Mesenchymal stem cell (in vitro differentiated cells and primary cell): ENCODE measurements around the gene NRG3.
"Not testable (repeated sequence)": the region's sequence is repeated elsewhere in the genome, so short reads cannot be mapped to it uniquely, and the experiment has no call there.

Experiments used
- DNase-seq: peaks from one replicate; pipeline ENCODE4 v3.0.0-alpha.2; 2013
- H2AFZ ChIP-seq: one replicate; pipeline ENCODE4 v1.6.1; 2013; ENCODE audit warnings: low read depth, mild to moderate bottlenecking, control low read depth, inconsistent platforms, low read length, moderate library complexity
- H2AK5ac ChIP-seq: 2 replicates; pipeline ENCODE4 v1.6.1; 2013; ENCODE audit warnings: low read length, moderate library complexity, mild to moderate bottlenecking, inconsistent platforms; ENCODE audit not compliant: severe bottlenecking
- H2BK120ac ChIP-seq: one replicate; pipeline ENCODE4 v1.6.1; 2013; ENCODE audit warnings: low read depth, mild to moderate bottlenecking, inconsistent platforms, low read length, moderate library complexity
- H2BK12ac ChIP-seq, 2 experiments: one replicate each; pipeline ENCODE4 v1.6.1; 2013; ENCODE audit warnings: inconsistent platforms in 2 of 2, low read length in 2 of 2, mild to moderate bottlenecking in 2 of 2, moderate library complexity in 2 of 2, control low read depth in 1 of 2
- H2BK15ac ChIP-seq: one replicate; pipeline ENCODE4 v1.6.1; 2013; ENCODE audit warnings: mild to moderate bottlenecking, low read depth, inconsistent platforms; ENCODE audit not compliant: poor library complexity, severe bottlenecking
- H2BK5ac ChIP-seq: 2 replicates; pipeline ENCODE4 v1.6.1; 2013; ENCODE audit warnings: low read depth, mild to moderate bottlenecking, low read length, control low read depth, inconsistent platforms; ENCODE audit not compliant: poor library complexity, severe bottlenecking
- H3K14ac ChIP-seq, 2 experiments: one replicate each; pipeline ENCODE4 v1.6.1; 2013; ENCODE audit warnings: inconsistent platforms in 2 of 2, low read length in 2 of 2, control low read depth in 1 of 2, mild to moderate bottlenecking in 1 of 2, moderate library complexity in 1 of 2
- H3K18ac ChIP-seq, 2 experiments: one replicate each; pipeline ENCODE4 v1.6.1; 2013; ENCODE audit warnings: inconsistent platforms in 2 of 2, low read length in 2 of 2, control low read depth in 1 of 2, low read depth in 1 of 2, mild to moderate bottlenecking in 1 of 2
- H3K23ac ChIP-seq, 2 experiments: one replicate each; pipeline ENCODE4 v1.6.1; 2013; ENCODE audit warnings: inconsistent platforms in 2 of 2, low read length in 2 of 2, mild to moderate bottlenecking in 2 of 2, moderate library complexity in 2 of 2, control low read depth in 1 of 2
- H3K27ac ChIP-seq: 2 replicates; pipeline ENCODE4 v1.5.1; 2013; ENCODE audit warnings: mild to moderate bottlenecking, moderate library complexity, low read length, control low read depth, inconsistent platforms; ENCODE audit not compliant: poor library complexity, severe bottlenecking
- H3K27me3 ChIP-seq, 2 experiments: 2 replicates each; pipeline versions ENCODE4 v1.6.1 to v1.7.0; 2013; ENCODE audit warnings: low read length in 2 of 2, mild to moderate bottlenecking in 2 of 2, moderate library complexity in 2 of 2, control low read depth in 1 of 2, inconsistent platforms in 1 of 2; ENCODE audit not compliant: control insufficient read depth in 1 of 2, insufficient read depth in 1 of 2
- H3K36me3 ChIP-seq, 2 experiments: 2 replicates each; pipeline versions ENCODE4 v1.6.1 to v1.7.0; 2013; ENCODE audit warnings: low read length in 2 of 2, control low read depth in 1 of 2, inconsistent platforms in 1 of 2, low read depth in 1 of 2, mild to moderate bottlenecking in 1 of 2; ENCODE audit not compliant: insufficient read depth in 2 of 2, control insufficient read depth in 1 of 2
- H3K4ac ChIP-seq, 2 experiments: one replicate each; pipeline ENCODE4 v1.6.1; 2013; ENCODE audit warnings: inconsistent platforms in 2 of 2, low read length in 2 of 2, mild to moderate bottlenecking in 2 of 2, moderate library complexity in 2 of 2, control low read depth in 1 of 2, low read depth in 1 of 2
- H3K4me1 ChIP-seq: 2 replicates; pipeline ENCODE4 v1.6.1; 2013; ENCODE audit warnings: low read depth, low read length, control low read depth; ENCODE audit not compliant: control insufficient read depth, insufficient read depth
- H3K4me2 ChIP-seq: 2 replicates; pipeline ENCODE4 v1.6.1; 2013; ENCODE audit warnings: low read length, mild to moderate bottlenecking, inconsistent platforms; ENCODE audit not compliant: poor library complexity, severe bottlenecking
- H3K4me3 ChIP-seq, 2 experiments: 2 replicates each; pipeline versions ENCODE4 v1.5.1 to v1.7.0; 2013; ENCODE audit warnings: low read length in 2 of 2, mild to moderate bottlenecking in 2 of 2, control low read depth in 1 of 2, low read depth in 1 of 2; ENCODE audit not compliant: insufficient read depth in 1 of 2
- H3K79me1 ChIP-seq: replicated peaks from 2 replicates; pipeline ENCODE4 v1.6.1; 2013; ENCODE audit warnings: mild to moderate bottlenecking, control low read depth, low read length, inconsistent platforms; ENCODE audit not compliant: poor library complexity, severe bottlenecking
- H3K9ac ChIP-seq: 2 replicates; pipeline ENCODE4 v1.7.0; 2013; ENCODE audit warnings: mild to moderate bottlenecking, low read length, moderate library complexity
- H3K9me3 ChIP-seq: 2 replicates; pipeline ENCODE4 v1.7.0; 2013; ENCODE audit warnings: mild to moderate bottlenecking, low read length; ENCODE audit not compliant: control insufficient read depth
- H4K8ac ChIP-seq: one replicate; pipeline ENCODE4 v1.6.1; 2013; ENCODE audit warnings: inconsistent platforms, mild to moderate bottlenecking, low read length, moderate library complexity
- H4K91ac ChIP-seq: one replicate; pipeline ENCODE4 v1.6.1; 2013; ENCODE audit warnings: mild to moderate bottlenecking, low read length, inconsistent platforms
- WGBS: methylation state at CpG from one replicate; pipeline ENCODE4 v1.1.7; 2013; ENCODE audit warnings: mixed read lengths; 5-methylcytosine and 5-hydroxymethylcytosine counted together

The NRG3 gene

GRCh38 chr10:82982110-82982608 is 1107.2 kb downstream of the NRG3 start:
- Histone ChIP-seq H3K4ac (no peak overlapping the region), H3K27me3 (no peaks in the 10 kb centered on the region), H3K4me3 (no peak overlapping the region)

DNA sequence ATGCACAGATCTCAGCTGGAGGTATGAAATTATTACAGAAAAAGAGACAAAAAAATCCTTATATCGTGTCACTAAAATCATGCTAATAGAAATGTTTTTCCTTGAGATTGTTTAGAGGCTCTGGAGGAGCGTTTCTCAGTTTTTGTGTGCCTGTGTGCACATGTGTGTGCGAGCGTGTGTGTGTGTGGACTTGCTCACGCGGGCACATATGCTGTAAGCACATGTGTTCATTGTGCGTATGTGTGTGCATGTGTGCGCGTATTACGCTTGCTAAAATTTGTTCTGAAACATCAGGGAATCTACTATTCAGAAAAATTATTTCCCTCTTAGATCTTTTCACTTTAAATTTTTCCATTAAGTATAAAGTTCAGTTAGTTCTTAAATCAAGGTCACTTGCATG is 1111.2 kb downstream of the NRG3 start:
- Histone ChIP-seq H2BK12ac (no peak overlapping the region), H3K79me1 (no peaks in the 10 kb centered on the region), H3K27me3 (no peaks in the 10 kb centered on the region), H3K18ac (no peak overlapping the region), H4K8ac (no peak overlapping the region), H3K36me3 (no peaks in the 10 kb centered on the region), H3K4ac (no peak overlapping the region), H3K9me3 (no peaks in the 10 kb centered on the region), H2BK120ac (no peak overlapping the region), H4K91ac (no peak overlapping the region), H3K23ac (no peak overlapping the region), H3K9ac (no peak overlapping the region), H2BK15ac (no peak overlapping the region), H3K14ac (no peak overlapping the region), H3K27ac (no peak overlapping the region), H3K4me3 (no peak overlapping the region), H2AFZ (no peak overlapping the region), H2BK5ac (no peak overlapping the region), H3K4me2 (no peak overlapping the region), H3K4me1 (peaks cover 2% of the 10 kb centered on the region), H2AK5ac (no peak overlapping the region)
- WGBS = 91% methylated on average over 6 of the region's 10 CpGs
- no peak for DNase-seq

More at GRCh38 chr10:82982110-82982608, 1107.2 kb downstream of the NRG3 start:
- H3K4me1 ChIP-seq = peaks cover 2% of the 10 kb centered on the region
- peak overlapping the region; percentile 67 for H3K9ac ChIP-seq
- H4K91ac ChIP-seq = no peak overlapping the region
- 7% methylated on average over 2 of the region's 5 CpGs for WGBS
- peak overlapping the region; percentile 3 for H2BK5ac ChIP-seq
- H2BK12ac ChIP-seq = no peak overlapping the region
- H2AFZ ChIP-seq = no peak overlapping the region
- H3K18ac ChIP-seq = no peak overlapping the region
- no peaks in the 10 kb centered on the region for H3K9me3 ChIP-seq
- H4K8ac ChIP-seq = no peak overlapping the region
- no peak overlapping the region for H3K23ac ChIP-seq
- DNase-seq = peak; percentile 85
- no peak overlapping the region for H3K4me2 ChIP-seq
- H2BK120ac ChIP-seq = no peak overlapping the region
- H2AK5ac ChIP-seq = peak overlapping the region; percentile 39
- H3K79me1 ChIP-seq = no peaks in the 10 kb centered on the region
- H3K14ac ChIP-seq = no peak overlapping the region
- H3K27ac ChIP-seq = peak overlapping the region; percentile 94
- H2BK15ac ChIP-seq = no peak overlapping the region
- H3K36me3 ChIP-seq = no peaks in the 10 kb centered on the region

GRCh38 chr10:83006479-83006878 is 1131.5 kb downstream of the NRG3 start:
- not testable (repeated sequence) for H3K9me3 ChIP-seq, H3K27ac ChIP-seq, H2AK5ac ChIP-seq, H3K36me3 ChIP-seq, H2BK5ac ChIP-seq, H2BK120ac ChIP-seq, H3K4ac ChIP-seq, H3K23ac ChIP-seq, H2AFZ ChIP-seq, H3K79me1 ChIP-seq, H2BK12ac ChIP-seq, H3K27me3 ChIP-seq, H4K91ac ChIP-seq, H3K4me1 ChIP-seq, H3K4me3 ChIP-seq, H2BK15ac ChIP-seq, H3K18ac ChIP-seq, H3K14ac ChIP-seq, H3K4me2 ChIP-seq, H4K8ac ChIP-seq, H3K9ac ChIP-seq, DNase-seq
- WGBS = 89% methylated on average over 3 of the region's 8 CpGs

GRCh38 chr10:83007510-83007909 is 1132.5 kb downstream of the NRG3 start:
- Histone ChIP-seq H3K4me3 (no peak overlapping the region), H3K27me3 (no peaks in the 10 kb centered on the region), H4K91ac (no peak overlapping the region), H3K18ac (no peak overlapping the region), H3K36me3 (no peaks in the 10 kb centered on the region), H3K14ac (no peak overlapping the region), H2BK120ac (no peak overlapping the region), H3K4me1 (no peaks in the 10 kb centered on the region), H2BK12ac (no peak overlapping the region), H3K9ac (no peak overlapping the region), H3K79me1 (no peaks in the 10 kb centered on the region), H2AK5ac (no peak overlapping the region), H3K4me2 (no peak overlapping the region), H3K4ac (no peak overlapping the region), H2AFZ (no peak overlapping the region), H3K27ac (no peak overlapping the region), H2BK5ac (no peak overlapping the region), H3K23ac (no peak overlapping the region), H3K9me3 (no peaks in the 10 kb centered on the region), H2BK15ac (no peak overlapping the region), H4K8ac (no peak overlapping the region)
- 96% methylated on average over 3 of the region's 3 CpGs for WGBS
- DNase-seq = no peak
